ENCODE results near the gene CD48.
"Not testable (repeated sequence)": the region's sequence is repeated elsewhere in the genome, so short reads cannot be mapped to it uniquely, and the experiment has no call there.

CD48 gene

DNA sequence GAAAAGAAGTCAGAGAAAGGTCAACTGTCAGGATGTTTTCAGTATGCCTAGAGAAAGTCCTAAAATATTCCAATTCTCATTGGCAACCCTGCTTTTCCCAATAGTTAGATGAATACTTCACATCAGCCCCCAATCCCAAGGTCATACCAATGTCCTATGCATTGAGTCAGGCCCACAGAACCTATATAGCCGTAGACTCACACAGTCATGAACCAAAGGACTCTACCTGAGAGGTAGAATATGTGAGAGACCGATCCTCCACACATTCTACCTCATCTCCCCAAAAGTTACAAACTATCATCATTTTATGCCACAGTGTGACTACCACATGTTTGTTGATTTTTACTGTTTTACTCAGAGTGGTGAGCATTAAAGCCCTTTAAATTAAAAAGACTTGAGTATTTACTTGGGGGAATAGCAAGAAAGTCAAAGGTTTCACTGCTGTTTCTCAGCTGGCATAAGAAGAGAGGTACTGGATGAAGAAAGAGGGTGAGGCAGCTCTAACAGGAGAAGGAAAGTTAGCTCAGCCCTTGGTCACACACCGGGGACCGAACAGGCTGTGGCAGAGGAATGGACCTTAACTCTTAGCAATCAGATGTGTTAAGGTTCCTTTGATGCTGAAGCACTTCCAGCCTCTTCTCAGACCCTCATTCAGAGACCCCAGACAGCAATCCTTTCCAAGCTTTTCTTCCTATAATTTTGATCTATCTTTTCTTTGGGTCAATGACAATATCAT, 937 bp downstream of the CD48 start:
- DNase-seq, result no peak

DNA sequence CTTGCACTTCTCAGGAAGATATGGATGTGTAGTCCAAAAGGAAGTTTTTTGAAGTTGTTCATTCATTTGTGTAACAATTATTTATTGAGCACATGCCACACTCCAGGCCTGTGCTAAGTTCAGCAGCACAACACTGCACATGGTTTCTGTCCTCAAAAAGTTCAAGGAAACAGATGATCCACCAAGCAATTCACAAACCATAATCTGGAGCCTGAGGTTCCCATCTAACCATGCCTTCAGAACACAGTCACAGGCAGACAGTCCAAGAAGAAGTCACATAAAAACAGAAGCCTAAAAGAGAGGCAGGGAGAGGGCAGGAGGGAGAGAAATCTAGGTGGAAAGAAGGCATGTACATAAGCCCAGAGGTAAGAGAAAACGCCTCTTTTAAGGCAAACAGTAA, 1.9 kb downstream of the CD48 start:
- no peak for DNase-seq

DNA sequence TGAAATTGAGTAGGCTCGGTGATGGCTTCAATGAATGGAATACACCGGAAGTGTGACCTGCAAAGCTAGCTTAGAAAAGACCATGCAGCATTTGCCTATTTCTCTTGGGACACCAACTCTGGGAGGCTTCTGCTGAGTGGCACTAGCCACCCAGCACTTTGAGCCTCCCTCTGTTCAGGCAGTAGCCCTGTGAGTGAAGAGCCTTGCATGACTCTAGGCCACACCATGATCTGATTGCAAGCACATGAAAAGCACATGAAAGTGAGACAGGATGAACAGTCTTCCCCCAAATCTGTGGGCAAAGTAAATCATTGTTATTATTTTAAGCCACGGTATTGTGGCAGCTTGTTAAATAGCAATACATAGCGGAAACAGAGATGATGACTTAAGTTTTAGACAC, 2.8 kb downstream of the CD48 start:
- no peak for DNase-seq

DNA sequence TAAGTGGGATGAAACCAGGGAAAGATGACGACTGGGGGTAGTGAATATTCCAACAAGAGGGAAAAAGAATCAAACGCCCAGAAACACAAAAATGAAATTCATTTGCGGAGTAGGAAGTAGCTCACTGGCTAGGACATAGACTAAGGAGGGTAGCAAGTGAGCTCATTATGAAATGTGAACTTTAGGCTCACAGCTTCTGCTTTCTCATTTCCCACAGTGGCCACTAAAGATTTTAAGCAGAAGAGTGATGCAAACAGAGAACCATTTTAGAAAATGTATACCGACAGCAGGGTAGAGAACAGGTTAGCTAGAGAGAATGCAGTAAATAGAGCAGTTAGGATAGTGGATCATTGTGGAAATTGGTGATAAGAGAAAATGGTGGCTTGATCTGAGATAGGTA, 3.5 kb downstream of the CD48 start:
- no peak for DNase-seq

DNA sequence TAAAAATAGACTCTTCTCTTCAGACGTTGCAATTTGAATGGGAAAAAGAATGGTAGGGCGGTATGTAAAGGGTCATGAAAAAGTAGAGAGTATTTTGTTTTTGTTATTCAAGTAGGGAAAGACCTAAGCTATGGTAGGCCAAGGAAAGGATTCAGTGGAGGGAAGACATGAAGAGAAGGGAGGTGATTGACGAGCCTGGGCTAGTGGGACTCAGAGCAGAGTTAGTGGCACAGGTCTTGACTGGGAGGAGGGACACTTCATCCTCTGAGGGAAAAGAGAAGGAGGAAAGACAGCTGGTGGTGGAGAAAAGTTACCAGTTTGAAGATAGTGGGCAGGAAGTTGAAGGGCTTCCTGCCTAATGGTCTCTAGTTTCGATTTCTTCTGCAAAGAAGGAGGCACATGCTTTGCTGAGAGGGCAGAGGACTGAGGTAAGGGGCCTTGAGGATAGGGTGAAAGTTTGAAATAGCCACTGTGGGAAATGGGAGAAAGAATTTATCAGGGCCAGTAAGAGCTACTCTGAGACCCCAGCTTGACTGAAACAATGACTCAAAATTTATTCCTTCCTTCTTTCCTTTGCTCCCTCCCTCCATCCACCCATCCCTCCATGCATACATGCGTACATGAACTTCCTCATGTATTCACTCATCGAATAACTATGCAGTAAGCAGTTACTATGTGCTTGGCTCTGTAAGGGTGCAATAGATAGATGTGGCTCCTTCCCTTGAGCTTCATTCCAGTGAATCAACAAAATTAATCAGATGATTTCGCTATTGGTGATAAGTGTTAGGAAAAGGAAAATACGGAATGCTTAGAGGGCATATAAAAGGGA, 4.2 kb downstream of the CD48 start:
- DNase-seq, result no peak

DNA sequence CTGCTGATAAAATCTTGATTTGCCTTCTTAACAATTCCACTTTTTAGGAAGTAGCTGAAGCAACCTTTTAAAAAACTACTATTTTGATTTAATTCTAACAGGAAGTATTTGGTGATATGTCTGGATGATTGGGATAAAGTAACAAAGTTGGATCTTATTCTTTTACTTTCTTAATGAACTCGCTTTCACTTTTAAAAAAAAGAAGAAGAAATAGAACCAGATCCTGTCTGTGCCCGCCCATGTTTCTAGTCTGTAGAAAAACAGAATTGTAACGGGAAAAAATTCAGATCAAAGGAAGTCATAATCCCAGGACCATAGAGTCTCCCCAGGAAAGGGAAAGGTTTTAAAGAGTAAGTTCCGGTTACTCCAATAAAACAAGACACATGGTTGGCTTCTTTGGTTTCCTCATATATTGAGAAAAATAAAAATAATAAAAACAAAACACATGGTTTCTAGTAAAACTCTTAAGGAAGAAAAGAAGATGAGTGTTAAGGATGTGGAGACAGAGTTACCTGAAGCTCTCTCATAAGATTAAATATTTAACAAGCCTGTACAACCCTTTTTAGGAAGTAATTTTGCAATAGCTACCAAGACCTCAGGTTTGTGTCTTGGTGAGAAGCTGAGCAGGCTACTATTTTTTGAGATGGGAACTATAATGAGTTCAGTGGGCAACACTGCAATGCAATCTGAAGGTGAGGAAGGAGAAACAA, 4.9 kb downstream of the CD48 start:
- DNase-seq, result no peak

DNA sequence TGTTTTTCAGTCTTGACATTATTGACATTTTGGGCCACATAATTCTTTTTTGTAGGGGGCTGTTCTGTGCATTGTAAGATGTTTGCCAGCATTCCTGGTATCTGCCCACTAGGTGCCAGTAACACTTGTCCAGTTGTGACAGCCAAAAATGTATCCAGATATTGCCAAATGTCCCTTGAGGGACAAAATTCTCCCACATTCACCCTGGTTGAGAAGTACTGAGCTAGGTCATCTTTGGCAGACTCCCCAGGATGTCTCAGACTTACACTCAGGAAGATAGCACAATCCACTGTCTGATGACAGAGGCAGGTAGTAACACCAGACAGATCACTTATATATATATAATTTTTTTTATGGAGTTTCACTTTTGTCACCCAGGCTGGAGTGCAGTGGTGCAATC, 5.9 kb downstream of the CD48 start:
- DNase-seq, result no peak

DNA sequence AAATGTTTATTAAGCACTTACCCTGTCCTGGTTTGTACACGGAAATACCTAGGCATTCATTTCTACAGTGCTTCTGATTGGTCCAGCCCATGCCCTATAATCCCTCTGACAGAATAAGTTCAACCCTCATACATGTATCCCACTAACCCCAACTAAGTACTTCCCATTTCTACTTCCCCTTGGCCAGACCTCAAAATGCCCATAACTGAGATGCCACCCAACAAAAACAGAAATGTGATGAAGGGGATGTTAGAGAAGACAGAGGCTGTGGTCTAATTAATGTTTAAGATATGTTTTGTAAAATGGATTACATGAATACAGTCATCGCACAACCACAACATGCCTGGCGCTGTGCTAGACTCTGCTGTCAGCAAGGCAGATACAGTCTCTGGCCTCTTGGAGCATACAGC, 6.4 kb downstream of the CD48 start:
- DNase-seq, result not testable (repeated sequence)

DNA sequence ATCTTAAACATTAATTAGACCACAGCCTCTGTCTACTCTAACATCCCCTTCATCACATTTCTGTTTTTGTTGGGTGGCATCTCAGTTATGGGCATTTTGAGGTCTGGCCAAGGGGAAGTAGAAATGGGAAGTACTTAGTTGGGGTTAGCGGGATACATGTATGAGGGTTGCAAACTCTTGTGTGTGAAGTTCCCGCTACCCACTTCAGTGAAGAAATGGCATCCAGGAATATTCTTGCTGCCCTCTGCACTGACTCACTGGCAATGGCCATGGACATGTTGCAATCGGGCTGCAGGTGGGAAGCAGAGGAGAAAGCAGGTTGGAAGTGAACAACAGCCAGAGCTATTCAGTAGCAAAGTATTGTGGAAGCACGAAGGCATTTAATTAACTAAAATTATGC, 7.4 kb downstream of the CD48 start:
- DNase-seq, result no peak

DNA sequence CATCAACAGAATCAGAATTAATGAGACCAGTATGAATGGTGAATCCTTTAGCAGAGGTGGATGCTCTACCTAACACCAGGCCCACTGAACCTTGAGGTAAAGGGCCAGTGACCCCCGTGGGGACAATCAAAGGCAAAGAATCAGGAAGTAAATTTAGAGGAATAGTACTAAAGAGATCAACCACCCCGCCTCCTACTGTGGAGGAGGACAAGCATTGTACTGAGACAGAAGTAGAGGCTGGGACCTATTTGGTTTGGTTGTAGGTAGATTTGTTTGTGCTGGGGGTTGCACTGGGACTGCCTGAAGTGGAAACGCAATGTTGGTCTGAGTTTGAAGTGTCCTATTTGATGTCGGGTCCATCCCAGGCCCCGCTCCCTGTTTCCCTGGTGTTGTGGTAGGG, 9.5 kb downstream of the CD48 start:
- no peak for DNase-seq

DNA sequence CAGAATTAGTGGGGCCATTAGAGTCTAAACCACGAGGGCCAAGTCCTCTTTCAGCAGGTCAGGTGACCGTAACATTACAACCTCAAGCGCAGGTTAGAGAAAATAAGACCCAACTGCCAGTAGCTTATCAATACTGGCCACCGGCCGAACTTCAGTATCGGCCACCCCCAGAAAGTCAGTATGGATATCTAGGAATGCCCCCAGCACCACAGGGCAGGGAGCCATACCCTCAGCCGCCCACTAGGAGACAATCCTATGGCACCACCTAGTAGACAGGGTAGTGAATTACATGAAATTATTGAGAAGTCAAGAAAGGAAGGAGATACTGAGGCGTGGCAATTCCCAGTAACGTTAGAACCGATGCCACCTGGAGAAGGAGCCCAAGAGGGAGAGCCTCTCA, 19.2 kb downstream of the CD48 start:
- DNase-seq, result not testable (repeated sequence)

DNA sequence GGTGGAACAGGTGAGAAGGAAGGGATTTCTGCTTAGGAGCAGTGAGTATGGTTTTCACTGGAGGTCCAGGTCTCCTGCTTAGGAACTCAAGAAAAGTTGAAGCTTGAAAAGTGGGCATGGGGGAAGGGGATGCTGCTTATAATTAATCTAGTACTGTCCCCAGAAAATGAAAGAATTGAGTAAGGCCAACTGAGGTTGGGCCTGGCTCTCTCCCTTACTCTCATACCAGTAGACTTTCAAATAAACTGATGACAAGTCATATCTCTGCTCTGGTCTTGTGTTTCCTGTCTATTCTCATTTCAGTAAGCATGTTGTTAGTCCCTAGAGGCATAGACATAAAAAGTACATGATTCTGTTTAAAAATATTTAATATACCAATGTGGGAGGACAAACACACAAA, 26.4 kb downstream of the CD48 start:
- no peak for DNase-seq

DNA sequence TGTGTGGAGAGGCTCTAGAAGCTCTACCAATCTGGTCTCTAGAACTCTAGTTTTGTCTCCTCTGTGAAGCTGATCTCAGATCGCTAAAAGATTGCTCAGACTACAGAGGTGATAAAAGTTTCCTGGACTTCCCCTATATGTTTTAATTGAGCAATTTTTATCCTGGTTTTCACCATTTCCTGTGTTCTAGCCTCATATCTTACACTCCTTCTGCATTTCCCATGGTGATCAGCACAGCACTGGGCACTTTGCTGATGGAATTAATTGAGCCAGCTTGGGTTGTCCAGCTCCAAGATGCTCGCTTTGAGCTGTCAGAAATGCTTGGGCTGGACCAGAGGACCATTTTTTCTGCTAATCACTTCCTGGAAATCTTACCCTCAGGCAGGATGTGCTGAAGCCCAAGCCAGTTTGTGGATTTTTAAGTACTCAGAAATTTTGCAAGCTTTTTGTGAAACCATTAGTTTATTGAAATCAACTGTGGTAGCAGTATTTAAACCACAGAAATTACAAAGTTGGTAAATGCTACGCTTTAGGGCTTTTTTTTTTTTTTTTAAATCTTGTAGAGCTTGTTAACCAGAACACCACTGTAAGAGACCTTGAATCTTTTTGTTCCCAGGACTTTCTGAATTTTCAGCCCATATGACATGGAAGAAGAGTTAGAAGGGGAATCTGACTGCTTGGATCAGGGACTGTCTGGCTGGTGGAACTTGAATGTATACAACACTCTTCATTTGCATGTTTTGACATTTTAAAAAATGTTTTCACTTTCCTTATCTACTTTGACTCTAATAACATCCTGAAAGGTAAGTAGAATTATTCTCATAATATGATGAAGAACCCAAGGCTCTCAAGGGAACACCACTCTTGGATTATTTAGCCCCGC, 28.4 kb downstream of the CD48 start:
- DNase-seq, result no peak

DNA sequence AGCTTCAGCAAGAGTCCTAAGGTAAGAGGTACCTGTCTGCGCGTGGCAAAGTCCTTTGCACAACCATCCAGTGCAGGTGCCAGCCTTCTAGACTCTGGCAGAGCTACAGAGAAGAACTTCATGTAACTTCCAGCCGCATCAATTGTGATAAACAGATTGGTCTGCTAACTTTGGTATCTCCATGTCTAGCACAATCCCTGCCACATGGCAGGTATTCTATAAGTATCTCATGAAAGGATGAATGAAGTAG, 29.8 kb downstream of the CD48 start:
- no peak for DNase-seq

DNA sequence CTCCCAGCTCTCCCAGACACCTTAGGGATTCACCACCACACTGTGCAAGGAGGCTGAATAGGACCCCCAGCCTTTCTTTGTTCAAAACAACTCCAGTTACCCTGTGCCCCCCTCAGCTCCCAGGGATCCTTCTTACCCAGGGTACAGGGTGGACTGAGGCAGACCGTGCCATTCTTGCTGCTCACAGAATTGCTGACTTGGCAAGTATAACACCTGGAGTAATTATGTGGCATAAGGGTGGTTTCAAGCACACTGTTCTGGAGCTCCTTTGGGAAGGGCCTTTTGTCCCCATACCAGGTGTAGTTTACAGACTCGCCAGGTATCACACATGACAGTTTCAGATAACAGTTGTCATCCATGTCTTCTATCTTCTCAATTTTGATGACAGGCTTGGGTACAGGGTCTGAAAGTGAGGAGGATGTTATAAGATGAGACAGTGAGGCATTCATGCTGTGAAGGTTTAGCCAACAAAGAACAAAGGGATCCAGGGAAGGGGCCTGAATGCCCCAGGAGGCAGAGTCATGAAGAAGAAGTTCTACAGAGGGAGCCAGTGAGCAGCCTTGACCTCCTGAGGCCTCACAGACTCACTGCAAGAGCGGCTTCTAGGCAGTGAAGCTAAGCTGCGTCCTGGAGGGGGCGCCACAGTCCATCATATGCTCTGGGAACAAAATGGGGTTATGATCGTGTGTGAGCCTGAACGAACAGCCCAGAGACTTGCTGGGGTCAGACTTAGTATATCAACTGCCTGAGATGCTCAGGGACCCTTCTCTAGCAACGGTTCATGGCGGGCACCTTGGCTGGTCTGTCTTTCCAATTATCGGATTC, 30.3 kb downstream of the CD48 start:
- peak; percentile 82 for DNase-seq

DNA sequence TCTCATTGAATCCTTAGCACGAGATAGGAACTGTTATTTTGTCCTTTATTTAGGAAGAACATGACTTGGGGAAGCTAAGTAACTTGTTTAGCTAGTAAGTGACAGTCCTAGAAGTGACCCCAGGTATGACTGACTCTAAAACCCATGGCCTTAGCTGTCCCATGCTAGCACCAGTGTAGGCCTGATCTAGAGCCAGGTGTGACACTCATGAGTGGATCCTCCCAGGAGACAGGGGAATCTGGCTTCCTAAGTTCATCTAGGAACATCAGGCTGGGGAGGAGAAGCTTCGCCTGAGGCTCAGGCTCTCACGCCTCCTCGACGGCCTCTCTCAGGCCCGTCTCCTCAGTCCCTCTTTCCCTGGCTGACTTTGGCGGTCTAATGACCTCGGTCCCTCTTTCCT, 31.2 kb downstream of the CD48 start:
- DNase-seq, result no peak

DNA sequence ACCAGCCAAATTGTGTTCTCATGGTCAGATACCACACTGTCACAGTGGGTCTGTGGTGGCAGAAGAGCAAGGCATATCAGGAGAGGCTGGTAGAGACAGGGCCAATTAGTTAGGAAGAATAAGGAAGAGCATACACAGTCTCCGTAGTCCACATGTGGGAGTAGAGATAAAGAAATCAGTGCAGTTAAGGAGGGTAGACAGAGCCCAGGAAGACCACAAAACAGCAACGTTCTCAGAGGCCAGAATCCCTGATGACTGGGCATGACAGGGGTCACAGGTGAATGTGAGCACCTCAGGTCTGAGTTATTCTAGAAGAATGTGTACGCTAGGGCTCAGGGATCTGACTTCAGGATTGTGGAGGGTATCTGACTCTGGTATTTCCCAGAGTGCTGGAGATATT, 31.7 kb downstream of the CD48 start:
- DNase-seq, result no peak

DNA sequence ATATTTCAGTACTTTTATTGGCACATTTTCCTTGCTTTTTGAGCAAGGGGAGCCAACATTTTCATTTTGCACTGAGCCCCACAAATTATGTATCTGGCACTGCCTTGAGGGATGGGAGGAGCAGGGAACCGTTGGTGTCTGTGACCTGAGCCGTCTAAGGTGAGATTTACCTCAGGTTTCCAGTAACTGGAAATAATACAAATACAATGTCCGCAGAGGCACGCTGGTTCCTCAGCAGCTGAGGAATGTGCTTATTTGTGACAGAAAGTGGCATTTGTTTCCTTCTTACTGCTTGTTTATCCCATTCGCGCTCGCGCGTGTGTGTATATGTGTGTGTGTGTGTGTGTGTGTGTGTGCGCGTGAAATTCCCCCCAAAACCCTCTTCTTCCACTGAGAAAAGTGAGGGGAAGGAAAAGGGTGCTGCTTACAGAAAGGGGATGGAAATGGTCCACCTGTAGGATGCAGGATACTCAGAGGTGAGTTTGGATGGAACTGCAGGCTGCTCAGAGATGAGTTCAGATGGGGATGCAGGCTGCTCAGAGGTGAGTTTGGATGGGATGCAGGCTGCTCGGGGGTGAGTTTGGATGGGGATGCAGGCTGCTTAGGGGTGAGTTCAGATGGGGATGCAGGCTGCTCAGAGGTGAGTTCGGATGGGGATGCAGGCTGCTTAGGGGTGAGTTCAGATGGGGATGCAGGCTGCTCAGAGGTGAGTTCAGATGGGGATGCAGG, 34.6 kb downstream of the CD48 start:
- no peak for DNase-seq

DNA sequence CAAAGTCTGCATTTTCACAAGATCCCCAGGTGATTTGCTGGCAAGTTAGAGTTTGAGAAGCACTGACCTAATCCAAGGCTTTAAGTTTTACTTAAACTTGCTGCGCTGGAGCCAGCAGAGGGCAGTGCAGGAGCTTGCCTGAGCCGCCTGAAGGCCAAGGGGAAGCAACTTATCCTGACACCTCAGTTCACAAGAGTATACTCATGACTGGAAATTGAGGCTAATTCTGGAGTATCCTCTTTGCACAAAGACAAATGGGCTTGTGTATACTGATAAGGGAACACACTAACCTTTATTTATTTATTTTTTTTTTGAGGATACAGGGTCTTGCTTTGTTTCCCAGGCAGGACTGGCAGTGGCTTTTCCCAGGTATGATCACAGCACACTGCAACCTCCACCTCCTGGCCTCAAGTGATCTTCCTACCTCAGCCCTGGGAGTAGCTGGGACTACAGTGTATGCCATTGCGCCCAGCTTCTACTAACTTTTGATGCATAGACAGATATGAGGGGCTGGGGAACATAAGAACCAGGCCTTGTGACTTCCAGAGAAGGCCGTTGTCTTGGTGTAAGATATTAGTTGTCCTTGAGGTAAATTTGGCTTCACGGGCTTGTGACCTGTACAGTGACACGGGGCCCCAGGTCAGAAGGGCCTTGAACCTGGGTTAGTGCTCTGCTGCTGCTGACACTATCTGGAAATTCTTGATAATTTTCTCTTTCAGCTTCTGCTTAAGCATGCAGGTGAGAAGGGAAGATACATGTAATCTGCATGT, 35.8 kb downstream of the CD48 start:
- peak; percentile 69 for DNase-seq

DNA sequence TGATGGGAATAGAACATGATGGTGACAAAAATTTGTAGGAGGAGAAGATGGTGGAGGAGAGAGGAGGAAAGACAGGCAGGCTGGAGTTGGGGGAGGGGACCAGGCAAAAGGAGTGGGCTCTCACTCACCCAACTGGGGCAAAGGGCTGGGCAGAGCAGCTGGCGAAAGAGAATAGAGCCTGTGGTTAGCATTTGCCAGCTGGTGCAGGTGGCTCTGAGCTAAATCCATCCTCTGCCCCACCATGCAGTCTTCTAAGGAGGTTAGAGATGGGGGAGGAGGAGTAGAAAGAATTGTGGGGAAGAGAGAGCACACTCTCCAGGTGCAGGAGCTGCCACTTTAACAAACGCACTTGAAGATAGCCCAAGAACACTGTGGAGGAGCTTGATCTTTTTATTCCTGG, 37.2 kb downstream of the CD48 start:
- no peak for DNase-seq
